ENCODE measurements around the gene C1orf210. TPM values are rescaled to one million over a fixed set of nuclear protein-coding genes. Genes with fewer than 3 reads are reported as not detected.

C1orf210 gene
- total and polyA plus RNA-seq, 12 donors: not detected

GRCh38 chr1:43234267-43234666 is 51.1 kb downstream of the C1orf210 start:
- intact Hi-C loops (cut with DNase I): no loop called here
- no peak overlapping the region for H3K27ac ChIP-seq

GRCh38 chr1:43233631-43234030 is 51.8 kb downstream of the C1orf210 start:
- peaks cover 0 to 12% of the 10 kb centered on the region in 2 donors for H3K4me1 ChIP-seq (replicated peaks in 1 of 2)
- intact Hi-C loops (cut with DNase I): no loop called here
- H3K36me3 ChIP-seq (replicated peaks in 1 of 2): no peaks in the 10 kb centered on the region
- no peak for DNase-seq
- H3K27ac ChIP-seq: no peak overlapping the region
- no peaks in the 10 kb centered on the region for H3K9me3 ChIP-seq (replicated peaks in 1 of 3)
- H3K4me3 ChIP-seq: no peak overlapping the region
- TF ChIP-seq CTCF (IDR thresholded peaks at IDR 0.05): no peak
- no peak for TF ChIP-seq POLR2A (IDR thresholded peaks at IDR 0.05)
- whole genome bisulfite sequencing, 4 donors: 90 to 96% (median 91%) methylated on average over 5 of the region's 5 CpGs
- H3K27me3 ChIP-seq: no peaks in the 10 kb centered on the region

More at GRCh38 chr1:43234267-43234666, 51.1 kb downstream of the C1orf210 start:
- no peak overlapping the region for H3K4me3 ChIP-seq
- TF ChIP-seq CTCF (IDR thresholded peaks at IDR 0.05): no peak
- TF ChIP-seq POLR2A (IDR thresholded peaks at IDR 0.05): no peak
- H3K9me3 ChIP-seq (replicated peaks in 1 of 3): no peaks in the 10 kb centered on the region
- peaks cover 0 to 12% of the 10 kb centered on the region in 2 donors for H3K4me1 ChIP-seq (replicated peaks in 1 of 2)
- 91 to 96% (median 95%) methylated on average over 15 to 17 of the region's 17 CpGs for WGBS, 4 donors
- DNase-seq: no peak
- H3K27me3 ChIP-seq: no peaks in the 10 kb centered on the region
- H3K36me3 ChIP-seq (replicated peaks in 1 of 2): no peaks in the 10 kb centered on the region

GRCh38 chr1:43232482-43232881 is 52.9 kb downstream of the C1orf210 start:
- H3K9me3 ChIP-seq (replicated peaks in 1 of 3): no peaks in the 10 kb centered on the region
- H3K27me3 ChIP-seq: no peaks in the 10 kb centered on the region
- no peak for DNase-seq
- H3K4me1 ChIP-seq (replicated peaks in 1 of 2): peaks cover 0 to 12% of the 10 kb centered on the region in 2 donors
- intact Hi-C loops (cut with DNase I): no loop called here
- no peak overlapping the region for H3K4me3 ChIP-seq
- WGBS, 4 donors: 87 to 93% (median 91%) methylated on average over 4 of the region's 4 CpGs
- no peaks in the 10 kb centered on the region for H3K36me3 ChIP-seq (replicated peaks in 1 of 2)
- no peak for TF ChIP-seq POLR2A (IDR thresholded peaks at IDR 0.05)
- TF ChIP-seq CTCF (IDR thresholded peaks at IDR 0.05): no peak
- no peak overlapping the region for H3K27ac ChIP-seq

- no peak overlapping the region for H3K4me3 ChIP-seq
- H3K36me3 ChIP-seq (replicated peaks in 1 of 2): no peaks in the 10 kb centered on the region
- no peak for TF ChIP-seq CTCF (IDR thresholded peaks at IDR 0.05)
- no peak for TF ChIP-seq POLR2A (IDR thresholded peaks at IDR 0.05)
- H3K27ac ChIP-seq: no peak overlapping the region
- intact Hi-C loops (cut with DNase I): no loop called here
- no peaks in the 10 kb centered on the region for H3K9me3 ChIP-seq (replicated peaks in 1 of 3)
- no peaks in the 10 kb centered on the region for H3K27me3 ChIP-seq
- DNase-seq: peak in 4 of 7 donors; percentile 21 to 51 (median 40)
- peaks cover 0 to 12% of the 10 kb centered on the region in 2 donors for H3K4me1 ChIP-seq (replicated peaks in 1 of 2)
- WGBS, 4 donors: 33 to 48% (median 46%) methylated on average over 4 of the region's 4 CpGs
Measured at GRCh38 chr1:43232074-43232473, 53.3 kb downstream of the C1orf210 start.

Other genes with a start within 250 kb of the C1orf210 start
- 10 to 100 TPM; 33.4 to 79.7 (median 52.4) TPM for gene EBNA1BP2, start 113.3 kb downstream of the C1orf210 start, total RNA-seq
- gene EBNA1BP2, start 113.3 kb downstream of the C1orf210 start, polyA plus RNA-seq: 100 to 1,000 TPM in 1 of 3 donors, 10 to 100 TPM in 2; 32.6 to 189 (median 37.2) TPM
- 1 to 10 TPM in 1 of 9 donors, under 1 TPM in 5, not detected in 3; 0.06 to 2.1 (median 0.20) TPM for gene CFAP57, start 113.3 kb downstream of the C1orf210 start, total RNA-seq
- 1 to 10 TPM in 1 of 3 donors, under 1 TPM in 2; 0.33 to 1.3 (median 0.37) TPM for gene CFAP57, start 113.3 kb downstream of the C1orf210 start, polyA plus RNA-seq
- 1 to 10 TPM in 3 of 9 donors, under 1 TPM in 4, not detected in 2; 0.14 to 2.1 (median 0.89) TPM for gene TMEM125, start 15.6 kb downstream of the C1orf210 start, total RNA-seq
- gene TMEM125, start 15.6 kb downstream of the C1orf210 start, polyA plus RNA-seq: 1 to 10 TPM in 2 of 3 donors, under 1 TPM in 1; 0.72 to 1.6 (median 1.1) TPM
- gene TIE1, start 15.4 kb upstream of the C1orf210 start, total RNA-seq: 10 to 100 TPM; 11.6 to 49.8 (median 27.5) TPM
- 10 to 100 TPM in 2 of 3 donors, 1 to 10 TPM in 1; 5.0 to 28.6 (median 19.6) TPM for gene TIE1, start 15.4 kb upstream of the C1orf210 start, polyA plus RNA-seq
- under 1 TPM in 4 of 9 donors, not detected in 5; 0.11 to 0.61 (median 0.35) TPM for gene MPL, start 52.2 kb upstream of the C1orf210 start, total RNA-seq
- gene MPL, start 52.2 kb upstream of the C1orf210 start, polyA plus RNA-seq: under 1 TPM in 2 of 3 donors, not detected in 1; 0.15 to 0.40 TPM
- 10 to 100 TPM in 1 of 9 donors, 1 to 10 TPM in 5, under 1 TPM in 3; 0.32 to 12.8 (median 2.1) TPM for gene CDC20, start 73.4 kb upstream of the C1orf210 start, total RNA-seq
- gene CDC20, start 73.4 kb upstream of the C1orf210 start, polyA plus RNA-seq: 1 to 10 TPM in 2 of 3 donors, under 1 TPM in 1; 0.88 to 3.0 (median 2.6) TPM
- gene ELOVL1, start 82.4 kb upstream of the C1orf210 start, total RNA-seq: 100 to 1,000 TPM in 2 of 9 donors, 10 to 100 TPM in 7; 24.9 to 111 (median 70.2) TPM
- gene ELOVL1, start 82.4 kb upstream of the C1orf210 start, polyA plus RNA-seq: 100 to 1,000 TPM in 1 of 3 donors, 10 to 100 TPM in 2; 33.6 to 242 (median 64.2) TPM
- gene MED8, start 104.2 kb upstream of the C1orf210 start, total RNA-seq: 10 to 100 TPM; 17.3 to 79.1 (median 32.4) TPM
- gene MED8, start 104.2 kb upstream of the C1orf210 start, polyA plus RNA-seq: 10 to 100 TPM; 26.2 to 58.3 (median 30.0) TPM
- 10 to 100 TPM; 16.1 to 62.3 (median 36.1) TPM for gene SZT2, start 104.3 kb upstream of the C1orf210 start, total RNA-seq
- 100 to 1,000 TPM in 1 of 3 donors, 10 to 100 TPM in 2; 12.2 to 106 (median 33.3) TPM for gene SZT2, start 104.3 kb upstream of the C1orf210 start, polyA plus RNA-seq
- 10 to 100 TPM; 27.0 to 66.5 (median 50.8) TPM for gene HYI, start 168.3 kb upstream of the C1orf210 start, total RNA-seq
- gene HYI, start 168.3 kb upstream of the C1orf210 start, polyA plus RNA-seq: 100 to 1,000 TPM in 2 of 3 donors, 10 to 100 TPM in 1; 24.7 to 209 (median 138) TPM
- 10 to 100 TPM in 8 of 9 donors, 1 to 10 TPM in 1; 9.2 to 92.0 (median 40.7) TPM for gene PTPRF, start 245.3 kb upstream of the C1orf210 start, total RNA-seq
- 10 to 100 TPM; 10.5 to 21.0 (median 19.9) TPM for gene PTPRF, start 245.3 kb upstream of the C1orf210 start, polyA plus RNA-seq

Measured in adrenal gland (tissue), 12 donors.